Activated T-helper 1 cell treated with Interleukin-2 at 50 U/mL for 16 hours (primary cell): Measurements from ENCODE around the gene MAP2K6.

Experiments
- DNase-seq: peaks from one replicate; pipeline ENCODE4 v3.0.0-alpha.2; 2020; ENCODE audit warnings: low read depth

MAP2K6 gene

GRCh38 chr17:69535016-69535570 is 120.6 kb downstream of the MAP2K6 start:
- no peak for DNase-seq

- DNase-seq: no peak
Measured at GRCh38 chr17:69538795-69539194, 124.3 kb downstream of the MAP2K6 start.

DNA sequence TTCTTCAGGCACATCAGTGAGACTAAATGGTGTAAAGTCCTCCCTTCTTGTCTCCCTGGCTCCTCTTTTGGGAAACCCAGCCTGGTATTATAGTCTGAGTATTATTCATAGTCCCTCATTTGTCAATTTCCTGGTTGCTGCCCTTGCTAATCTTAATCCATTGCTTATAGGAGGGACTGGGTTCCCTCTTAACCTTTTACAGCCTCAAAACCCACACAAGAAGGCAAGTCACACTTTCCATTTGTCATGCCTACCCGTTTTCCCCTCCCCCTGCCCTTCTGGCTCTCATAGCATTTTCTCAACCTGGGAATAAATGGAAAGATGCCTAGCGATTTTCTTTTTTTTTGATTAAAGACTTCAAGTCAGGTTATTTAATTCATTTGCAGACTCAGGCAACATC is 124.8 kb downstream of the MAP2K6 start:
- DNase-seq: no peak

DNA sequence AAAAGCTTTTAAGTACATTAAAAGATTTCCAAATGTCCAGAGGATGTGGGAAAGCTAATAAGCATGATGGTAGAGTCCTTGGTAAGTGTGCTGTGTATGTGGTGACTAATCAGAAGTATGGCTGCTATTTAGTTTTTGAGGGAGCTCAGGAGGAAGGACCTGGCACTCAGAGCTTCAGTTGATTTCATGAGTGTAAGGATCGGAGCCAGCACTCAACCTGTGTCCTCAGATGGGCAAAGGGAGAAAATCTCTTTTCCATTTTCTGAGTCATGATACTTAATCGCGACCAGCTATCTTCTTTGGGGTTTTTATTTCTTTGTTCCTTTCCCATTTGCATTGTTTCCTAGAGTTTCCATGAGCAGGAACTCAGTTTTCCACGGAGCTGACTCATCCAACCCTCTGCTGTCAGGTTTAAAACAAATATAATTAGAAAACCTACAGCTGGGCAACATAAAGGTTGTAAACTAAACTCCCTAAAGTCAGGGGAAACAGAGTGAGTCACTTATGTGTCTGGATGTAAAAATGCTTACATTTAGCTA is 125.4 kb downstream of the MAP2K6 start:
- no peak for DNase-seq

- no peak for DNase-seq
Measured at GRCh38 chr17:69540356-69540755, 125.9 kb downstream of the MAP2K6 start.

GRCh38 chr17:69547230-69547629 is 132.7 kb downstream of the MAP2K6 start:
- no peak for DNase-seq

DNA sequence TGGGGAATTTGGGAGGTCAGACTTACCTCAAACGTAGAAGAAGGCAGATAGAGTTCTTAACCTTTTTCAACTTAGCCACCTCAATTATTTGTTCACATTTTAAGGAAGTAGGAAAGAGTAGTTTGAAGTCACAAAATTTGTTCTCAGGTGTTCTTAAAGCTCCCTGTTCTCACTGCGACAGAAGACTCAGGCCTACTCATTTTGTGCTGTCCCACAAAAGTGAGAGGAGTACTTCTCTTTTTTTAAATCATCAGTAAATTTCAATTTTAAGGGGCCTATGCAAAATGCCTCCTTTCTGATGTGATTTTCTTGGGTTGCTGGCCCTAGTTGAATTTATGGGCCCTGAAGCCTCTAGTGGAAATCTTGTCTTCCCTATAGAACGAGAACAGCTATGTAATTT is 133.4 kb downstream of the MAP2K6 start:
- DNase-seq: no peak

GRCh38 chr17:69551212-69552010 is 136.9 kb downstream of the MAP2K6 start:
- DNase-seq: no peak

- DNase-seq: no peak
Measured at GRCh38 chr17:69552986-69553667, 138.6 kb downstream of the MAP2K6 start.

DNA sequence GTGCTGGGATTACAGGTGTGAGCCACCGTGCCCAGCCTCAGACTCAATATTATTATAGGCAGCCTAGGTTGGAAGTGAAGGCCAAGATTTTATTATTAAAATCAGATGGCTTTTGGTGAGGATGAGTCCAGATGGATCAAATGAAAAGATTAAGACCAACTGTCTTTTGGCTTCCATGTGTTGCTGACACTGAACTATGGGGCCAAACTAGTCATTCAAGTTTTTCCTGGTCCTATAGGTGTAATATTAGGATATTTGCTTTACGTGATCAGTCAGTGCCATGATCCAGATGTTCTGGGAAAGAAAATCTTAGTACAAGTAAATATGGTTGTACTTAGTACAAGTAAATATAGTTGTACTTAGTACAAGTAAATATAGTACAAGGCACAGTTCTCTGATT is 140.6 kb downstream of the MAP2K6 start:
- DNase-seq: no peak

DNA sequence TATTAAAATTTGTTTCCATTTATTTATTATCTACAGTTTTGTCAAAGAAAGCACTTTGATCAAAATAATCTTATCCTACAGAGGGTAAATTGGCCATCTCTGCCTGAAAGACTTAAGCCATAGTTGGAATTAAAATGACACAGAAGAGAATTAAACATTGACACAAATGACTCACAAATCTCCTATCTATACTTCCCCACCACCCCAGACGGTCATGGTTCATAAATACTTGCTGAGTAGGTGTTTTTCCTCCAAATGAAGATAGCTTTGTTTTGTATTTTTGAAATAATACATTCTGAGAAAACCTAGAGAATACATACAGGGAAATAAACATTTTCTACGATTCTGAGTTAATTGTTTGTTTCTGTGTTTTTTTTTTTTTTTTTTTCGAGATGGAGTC is 142.8 kb downstream of the MAP2K6 start:
- no peak for DNase-seq

GRCh38 chr17:69558796-69559195 is 144.3 kb downstream of the MAP2K6 start:
- no peak for DNase-seq

DNA sequence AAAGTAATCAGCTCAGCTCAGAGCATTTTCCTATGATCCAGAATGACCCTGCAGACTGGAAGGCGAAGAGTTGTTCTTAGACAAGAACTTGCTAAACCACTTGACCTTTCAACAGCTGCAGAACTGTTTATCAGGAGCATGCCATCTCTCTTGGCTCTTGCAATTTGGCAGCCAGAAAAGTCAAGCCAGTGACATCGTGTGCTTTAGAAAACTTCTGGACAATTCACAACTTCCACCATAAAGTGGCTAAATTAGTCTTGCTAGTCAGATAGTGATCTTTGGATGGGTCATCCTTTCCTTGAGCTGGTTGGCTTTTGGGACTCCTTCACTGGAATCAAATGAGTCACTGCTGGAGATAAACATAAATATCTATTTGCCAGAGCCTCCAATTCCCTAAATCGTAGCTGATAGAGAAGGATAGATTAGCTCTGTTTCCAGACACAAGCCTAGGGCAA is 146.5 kb downstream of the MAP2K6 start:
- no peak for DNase-seq

GRCh38 chr17:69561462-69561861 is 147.0 kb downstream of the MAP2K6 start:
- no peak for DNase-seq

- DNase-seq: no peak
Measured at GRCh38 chr17:69565447-69565846, 150.9 kb downstream of the MAP2K6 start.

GRCh38 chr17:69567130-69567529 is 152.6 kb downstream of the MAP2K6 start:
- DNase-seq: no peak

DNA sequence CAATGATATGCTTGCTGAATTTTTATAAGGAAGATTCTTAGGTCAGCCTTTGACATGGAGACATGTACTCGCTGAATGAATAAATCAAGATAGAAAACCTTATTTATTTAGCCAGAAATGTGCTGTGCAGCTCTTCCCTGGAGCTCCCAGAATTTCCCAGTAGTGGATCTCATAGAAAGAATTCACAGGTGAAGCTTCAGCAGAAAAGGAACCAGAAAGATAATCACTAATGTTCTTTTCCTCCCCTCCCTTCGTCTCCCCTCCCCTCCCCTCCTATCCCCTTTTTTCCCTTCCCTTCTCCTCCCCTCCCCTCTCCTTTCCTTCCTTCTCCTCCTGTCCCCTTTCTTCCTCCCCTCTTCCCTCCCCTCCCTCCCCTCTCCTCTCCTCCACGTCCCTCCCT is 158.2 kb downstream of the MAP2K6 start:
- no peak for DNase-seq

DNA sequence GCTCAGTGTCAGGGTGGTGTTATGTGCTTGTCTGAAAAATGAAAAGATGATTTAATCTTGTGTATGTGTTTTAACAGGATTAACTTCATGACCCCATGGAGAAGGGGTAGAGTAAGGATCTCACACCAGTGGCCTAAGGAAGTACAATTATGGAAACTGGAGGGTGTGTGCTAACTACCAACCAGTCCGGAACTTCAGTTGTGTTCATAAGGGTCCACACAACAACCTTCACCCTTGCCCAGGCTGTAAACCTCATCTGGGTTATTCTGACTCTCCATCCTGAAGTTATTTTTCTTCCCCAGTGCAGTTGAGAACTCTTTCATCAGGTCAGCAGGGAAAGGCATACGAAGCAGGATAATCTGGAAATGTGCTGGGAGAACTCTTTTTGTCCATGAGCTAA is 158.9 kb downstream of the MAP2K6 start:
- DNase-seq: no peak

- DNase-seq: no peak
Measured at GRCh38 chr17:69574257-69575197, 160.0 kb downstream of the MAP2K6 start.

DNA sequence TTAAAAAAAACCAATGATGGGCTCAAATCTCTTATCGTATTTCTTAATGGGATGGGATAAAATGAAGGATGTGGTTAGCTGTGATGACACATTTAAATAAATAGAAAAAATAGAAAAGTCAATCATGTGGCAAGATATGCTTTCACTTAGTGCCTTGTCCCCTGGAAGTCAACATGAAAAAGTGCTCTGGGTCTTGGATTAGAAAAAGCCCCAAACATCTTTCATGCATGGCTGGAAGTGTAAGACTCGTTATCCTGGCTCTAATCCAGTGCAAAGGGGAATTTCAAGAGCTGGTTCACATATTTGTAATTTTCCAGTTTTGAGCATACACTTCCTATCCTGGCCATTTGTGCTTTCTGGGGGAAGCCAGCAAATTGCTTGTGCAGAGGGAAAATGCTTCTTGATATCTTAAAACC is 160.9 kb downstream of the MAP2K6 start:
- no peak for DNase-seq

GRCh38 chr17:69577098-69577497 is 162.6 kb downstream of the MAP2K6 start:
- no peak for DNase-seq
